ENCODE data around the gene ATP6V0C.

- TF ChIP-seq EP300 (IDR thresholded peaks at IDR 0.05): no peak
- no peak for TF ChIP-seq POLR2AphosphoS5 (IDR thresholded peaks at IDR 0.05)
These were observed 44.1 kb upstream of the ATP6V0C start for GRCh38 chr16:2469399-2470233.
